Muscle of leg (tissue), 16 donors: Measurements from ENCODE around the gene BAIAP2. TPM values are rescaled to one million over a fixed set of nuclear protein-coding genes. Genes with fewer than 3 reads are reported as not detected.

Source experiments
- DNase-seq: peaks from one replicate; pipeline ENCODE4 v3.0.0; 2013
- H3K27ac ChIP-seq: one replicate; pipeline ENCODE4 v1.5.1; 2013; ENCODE audit warnings: mild to moderate bottlenecking, low read length, control low read depth
- H3K27me3 ChIP-seq: one replicate; pipeline ENCODE4 v1.6.1; 2013; ENCODE audit warnings: low read length; ENCODE audit not compliant: control insufficient read depth, insufficient read depth
- H3K36me3 ChIP-seq: one replicate; pipeline ENCODE4 v1.6.1; 2013; ENCODE audit warnings: low read length; ENCODE audit not compliant: control insufficient read depth, insufficient read depth
- H3K4me1 ChIP-seq: one replicate; pipeline ENCODE4 v1.6.1; 2013; ENCODE audit warnings: low read length; ENCODE audit not compliant: control insufficient read depth, insufficient read depth
- H3K4me3 ChIP-seq: one replicate; pipeline ENCODE4 v1.5.1; 2013; ENCODE audit warnings: low read length, control low read depth
- H3K9me3 ChIP-seq: replicated peaks from 2 replicates; pipeline ENCODE4 v1.6.1; 2013; ENCODE audit warnings: low read depth, low read length; ENCODE audit not compliant: control insufficient read depth
- WGBS: methylation state at CpG from one replicate; pipeline ENCODE4 v1.1.5; 2013; ENCODE audit warnings: missing lambda C conversion rate; ENCODE audit not compliant: insufficient coverage; 5-methylcytosine and 5-hydroxymethylcytosine counted together
- long read RNA-seq, 11 donors: transcript quantifications; one replicate each; lab custom pipeline, GENCODE V29; 2026
- polyA plus RNA-seq, 8 donors: library from polyadenylated mRNA; unstranded; fragments of 120-200 nt; gene quantifications; one replicate each; pipeline versions ENCODE4 v1.2.1 to v1.2.3, GENCODE V29; 2013; ENCODE audit warnings: inconsistent platforms in 1 of 8, low replicate concordance in 1 of 8; ENCODE audit not compliant: insufficient read length in 8 of 8, insufficient read depth in 1 of 8
- total RNA-seq: library from RNA; stranded (reverse); fragments of 120-200 nt; gene quantifications from one replicate; pipeline ENCODE4 v1.2.4, GENCODE V29; 2013

Gene BAIAP2
- total RNA-seq (14.4 TPM), polyA plus RNA-seq (10 to 100 TPM; 11.6 to 24.7 (median 17.2) TPM)
- long read RNA-seq, donor 1 = 0 reads
- long read RNA-seq, donor 2, partial matches to known transcripts = 0 of 1 reads
- long read RNA-seq, donor 2, other reads (novel, unspliced or antisense) = 0 of 1 reads
- long read RNA-seq, donor 3, partial matches to known transcripts = 0 of 2 reads
- long read RNA-seq, donor 3, other reads (novel, unspliced or antisense) = 0 of 2 reads
- long read RNA-seq, donor 4 = 0 reads
- long read RNA-seq, donor 5, transcript BAIAP2-204 (14 exons, 2,095 nt) = major isoform, 5 of 12 reads
- long read RNA-seq, donor 5, partial matches to known transcripts = 5 of 12 reads
- long read RNA-seq, donor 5, other reads (novel, unspliced or antisense) = 0 of 12 reads
- long read RNA-seq, donor 6, partial matches to known transcripts = 0 of 4 reads
- long read RNA-seq, donor 6, other reads (novel, unspliced or antisense) = 0 of 4 reads
- long read RNA-seq, donor 7, partial matches to known transcripts = 0 of 3 reads
- long read RNA-seq, donor 7, other reads (novel, unspliced or antisense) = 0 of 3 reads
- long read RNA-seq, donor 8, partial matches to known transcripts = 0 of 1 reads
- long read RNA-seq, donor 8, other reads (novel, unspliced or antisense) = 0 of 1 reads
- long read RNA-seq, donor 9, partial matches to known transcripts = 0 of 1 reads
- long read RNA-seq, donor 9, other reads (novel, unspliced or antisense) = 0 of 1 reads
- long read RNA-seq, donor 10, partial matches to known transcripts = 0 of 1 reads
- long read RNA-seq, donor 10, other reads (novel, unspliced or antisense) = 0 of 1 reads
- long read RNA-seq, donor 11, partial matches to known transcripts = 0 of 2 reads
- long read RNA-seq, donor 11, other reads (novel, unspliced or antisense) = 0 of 2 reads

- Histone ChIP-seq H3K36me3 (peaks cover 13% of the 10 kb centered on the region), H3K27ac (peak within 1 kb of the TSS; percentile 1), H3K27me3 (peaks cover 4% of the 10 kb centered on the region), H3K4me3 (peak within 1 kb of the TSS; percentile 57), H3K9me3 (no peaks in the 10 kb centered on the region), H3K4me1 (peaks cover 83% of the 10 kb centered on the region)
- DNase-seq = peak; percentile 98
- under 1% methylated on average over 86 of the region's 92 CpGs for WGBS
Observed at GRCh38 chr17:81034779-81035520, at the start of gene BAIAP2. Gene BAIAP2 (plus strand): TSS chr17:81035151. CDS start chr17:81035255, 104 bp downstream.

GRCh38 chr17:80986046-80986445 is 48.9 kb upstream of the BAIAP2 start:
- H3K9me3 ChIP-seq = no peaks in the 10 kb centered on the region
- no peak overlapping the region for H3K4me3 ChIP-seq
- no peak for DNase-seq
- H3K27ac ChIP-seq = no peak overlapping the region
- H3K4me1 ChIP-seq = peaks cover 16% of the 10 kb centered on the region
- 66% methylated on average over 4 of the region's 7 CpGs for WGBS
- H3K27me3 ChIP-seq = peaks cover 17% of the 10 kb centered on the region
- no peaks in the 10 kb centered on the region for H3K36me3 ChIP-seq

GRCh38 chr17:80986816-80987475 is 48.0 kb upstream of the BAIAP2 start:
- Histone ChIP-seq H3K27ac (no peak overlapping the region), H3K4me1 (peaks cover 19% of the 10 kb centered on the region), H3K9me3 (no peaks in the 10 kb centered on the region), H3K27me3 (peaks cover 11% of the 10 kb centered on the region), H3K4me3 (no peak overlapping the region), H3K36me3 (no peaks in the 10 kb centered on the region)
- WGBS = 44% methylated on average over 17 of the region's 18 CpGs
- DNase-seq = no peak

GRCh38 chr17:80987941-80988461 is 47.0 kb upstream of the BAIAP2 start:
- WGBS = 73% methylated on average over 12 of the region's 16 CpGs
- H3K4me3 ChIP-seq = no peak overlapping the region
- no peaks in the 10 kb centered on the region for H3K36me3 ChIP-seq

GRCh38 chr17:80989586-80989913 is 45.4 kb upstream of the BAIAP2 start:
- peaks cover 3% of the 10 kb centered on the region for H3K36me3 ChIP-seq
- H3K4me3 ChIP-seq = no peak overlapping the region
- WGBS = 83% methylated on average over 11 of the region's 11 CpGs
- H3K27me3 ChIP-seq = peaks cover 5% of the 10 kb centered on the region
- H3K4me1 ChIP-seq = peaks cover 32% of the 10 kb centered on the region
- peak; percentile 12 for DNase-seq
- H3K27ac ChIP-seq = no peak overlapping the region
- no peaks in the 10 kb centered on the region for H3K9me3 ChIP-seq

More at GRCh38 chr17:80987941-80988461, 47.0 kb upstream of the BAIAP2 start:
- Histone ChIP-seq H3K27me3 (peaks cover 5% of the 10 kb centered on the region), H3K4me1 (peaks cover 26% of the 10 kb centered on the region), H3K9me3 (no peaks in the 10 kb centered on the region), H3K27ac (no peak overlapping the region)
- DNase-seq = no peak

GRCh38 chr17:80990921-80991644 is 43.9 kb upstream of the BAIAP2 start:
- H3K4me3 ChIP-seq = peak overlapping the region; percentile 52
- DNase-seq = peak; percentile 13
- no peak overlapping the region for H3K27ac ChIP-seq
- 54% methylated on average over 16 of the region's 22 CpGs for WGBS
- peaks cover 27% of the 10 kb centered on the region for H3K4me1 ChIP-seq
- H3K9me3 ChIP-seq = no peaks in the 10 kb centered on the region
- H3K36me3 ChIP-seq = peaks cover 16% of the 10 kb centered on the region
- peaks cover 5% of the 10 kb centered on the region for H3K27me3 ChIP-seq

GRCh38 chr17:80991645-80992076 is 43.3 kb upstream of the BAIAP2 start, which contains the start of gene CHMP6:
Gene CHMP6 (plus strand): TSS chr17:80991841. CDS start chr17:80991919, 78 bp downstream.
- Histone ChIP-seq H3K27me3 (peaks cover 5% of the 10 kb centered on the region), H3K4me1 (peaks cover 27% of the 10 kb centered on the region), H3K36me3 (peaks cover 21% of the 10 kb centered on the region), H3K9me3 (no peaks in the 10 kb centered on the region), H3K4me3 (peak within 1 kb of the TSS; percentile 52), H3K27ac (no peak within 1 kb of the TSS)
- WGBS = under 1% methylated on average over 65 of the region's 66 CpGs
- peak; percentile 92 for DNase-seq

- Histone ChIP-seq H3K27me3 (peaks cover 5% of the 10 kb centered on the region), H3K36me3 (peaks cover 28% of the 10 kb centered on the region), H3K4me1 (peaks cover 27% of the 10 kb centered on the region), H3K27ac (no peak overlapping the region), H3K4me3 (peak overlapping the region; percentile 52), H3K9me3 (no peaks in the 10 kb centered on the region)
- under 1% methylated on average over 87 of the region's 90 CpGs for WGBS
- peak; percentile 28 for DNase-seq
Observed at GRCh38 chr17:80992077-80992947, 42.6 kb upstream of the BAIAP2 start.
